HG02884 (cell line): Measurements from ENCODE around the gene CCDC148.

Source experiments
- ATAC-seq: cut with Tn5 transposase; IDR thresholded peaks from one replicate; pipeline ENCODE4 v1.9.1; 2021; ENCODE audit warnings: mild to moderate bottlenecking, moderate library complexity; ENCODE audit not compliant: unreplicated experiment

Gene CCDC148

GRCh38 chr2:158305501-158305900, 151.1 kb downstream of the CCDC148 start:
- ATAC-seq = no peak

DNA sequence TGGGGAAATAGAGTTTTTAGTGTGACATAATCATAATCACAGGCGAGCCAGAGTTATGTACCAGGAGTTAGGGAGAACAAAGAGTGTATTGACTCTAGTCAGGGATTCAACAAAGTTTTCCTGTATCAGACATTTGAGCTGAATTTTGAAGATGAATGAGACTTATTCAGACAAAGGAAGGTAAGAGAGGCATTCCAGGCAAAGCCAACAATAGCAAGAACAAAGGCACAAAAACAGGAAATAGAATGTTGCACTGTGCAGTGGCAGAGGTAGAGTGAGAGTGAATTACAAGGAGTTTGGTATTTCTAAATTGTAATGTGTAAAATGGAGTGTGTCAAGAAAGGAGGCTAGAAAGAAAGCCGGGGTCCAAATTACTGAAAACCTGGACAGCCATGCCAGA, 156.2 kb downstream of the CCDC148 start:
- no peak for ATAC-seq

- no peak for ATAC-seq
These were observed 158.9 kb downstream of the CCDC148 start for GRCh38 chr2:158297606-158298005.

DNA sequence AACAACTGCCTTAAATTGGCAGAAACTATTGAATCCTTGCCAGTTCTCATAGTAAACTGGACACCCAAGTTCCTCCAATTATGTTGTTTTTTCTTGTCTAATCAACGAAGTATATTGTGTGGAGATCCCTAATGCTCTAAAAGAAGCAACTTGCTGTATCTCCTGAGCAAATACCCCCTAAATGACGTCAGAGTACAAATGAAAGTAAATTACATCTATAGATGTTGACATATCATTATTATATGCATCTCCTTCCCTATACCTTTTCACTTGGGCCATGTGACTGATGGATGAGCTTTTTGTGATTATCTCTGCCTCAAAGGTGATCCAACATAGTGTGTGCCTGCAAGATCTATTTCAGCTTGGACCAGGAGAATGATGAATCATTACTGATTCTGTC, 159.4 kb downstream of the CCDC148 start:
- ATAC-seq = no peak

DNA sequence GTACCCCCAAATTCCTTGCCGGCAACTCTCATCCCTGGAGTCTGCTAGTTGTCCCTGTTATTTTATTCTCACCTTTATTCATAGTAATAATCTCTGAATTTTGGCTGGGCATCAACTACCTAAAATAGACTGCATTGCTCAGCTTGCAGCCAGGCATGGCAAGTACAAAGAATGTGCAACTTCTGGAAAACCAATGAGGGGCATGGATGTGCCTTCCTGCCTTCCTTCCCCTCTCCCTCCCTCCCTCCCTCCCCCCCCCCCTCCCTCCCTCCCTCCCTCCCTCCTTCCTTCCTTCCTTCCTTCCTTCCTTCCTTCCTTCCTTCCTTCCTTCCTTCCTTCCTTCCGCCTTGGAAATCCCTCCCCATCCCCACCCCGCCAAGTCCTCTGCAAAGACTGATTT, 162.8 kb downstream of the CCDC148 start:
- no peak for ATAC-seq

- no peak for ATAC-seq
These were observed 164.9 kb downstream of the CCDC148 start for GRCh38 chr2:158291544-158292180.

DNA sequence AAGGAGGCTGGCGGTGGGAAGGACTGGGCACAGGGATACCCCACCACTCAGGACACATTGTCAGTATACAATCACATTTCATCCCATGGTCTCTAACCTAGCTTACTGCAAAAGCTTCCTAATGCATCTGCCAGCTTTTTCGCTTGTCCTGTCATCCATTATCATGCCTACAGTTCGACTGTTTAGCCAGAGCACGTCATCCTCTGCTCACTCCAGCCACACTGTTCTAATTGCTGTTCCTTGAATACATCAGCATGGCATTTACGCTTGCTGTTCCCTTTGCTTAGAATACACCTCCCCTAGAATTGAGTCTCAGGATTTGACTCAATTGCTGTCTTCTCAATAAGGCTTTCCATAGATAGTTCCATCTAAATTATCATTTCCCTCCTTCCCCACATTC, 166.3 kb downstream of the CCDC148 start:
- no peak for ATAC-seq

DNA sequence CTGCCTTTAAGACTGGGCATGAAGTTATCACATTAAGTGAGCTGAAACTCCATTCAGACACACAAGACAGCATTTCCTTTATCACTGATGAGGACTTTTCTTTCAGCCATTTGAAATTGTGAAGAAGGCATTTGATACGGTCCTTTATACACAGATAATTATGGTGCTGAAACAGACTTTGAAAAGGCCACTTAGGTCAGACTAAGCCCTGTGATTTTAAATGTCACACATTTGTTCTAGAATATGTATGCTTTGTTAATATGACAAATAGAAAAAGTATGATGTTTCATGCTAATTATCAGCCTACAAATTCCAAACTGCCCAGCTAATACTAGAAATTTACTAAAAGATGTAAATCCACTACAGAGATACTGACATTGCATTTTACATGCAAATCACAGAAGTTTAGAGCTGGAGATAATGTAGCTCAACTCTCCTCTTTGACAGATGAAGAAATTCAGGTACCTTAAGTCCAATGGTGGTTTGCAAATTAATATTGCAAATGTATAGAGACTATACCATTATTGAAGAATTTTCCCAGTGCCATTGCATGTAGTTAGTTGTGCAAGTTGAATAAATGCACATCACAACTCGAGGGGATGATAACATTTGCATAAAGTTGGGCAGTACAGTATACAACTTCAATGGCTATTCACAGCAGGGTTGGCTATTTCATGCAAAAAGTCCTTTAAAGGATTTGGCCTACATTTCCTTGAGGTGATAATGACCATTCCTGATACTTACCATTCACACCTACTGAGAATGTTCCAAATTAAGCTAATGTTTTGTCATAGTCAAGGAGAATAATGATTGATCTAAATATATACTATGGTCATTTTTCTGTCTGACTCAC, 179.7 kb downstream of the CCDC148 start:
- ATAC-seq = no peak

- ATAC-seq = no peak
These were observed 182.8 kb downstream of the CCDC148 start for GRCh38 chr2:158273791-158274190.

DNA sequence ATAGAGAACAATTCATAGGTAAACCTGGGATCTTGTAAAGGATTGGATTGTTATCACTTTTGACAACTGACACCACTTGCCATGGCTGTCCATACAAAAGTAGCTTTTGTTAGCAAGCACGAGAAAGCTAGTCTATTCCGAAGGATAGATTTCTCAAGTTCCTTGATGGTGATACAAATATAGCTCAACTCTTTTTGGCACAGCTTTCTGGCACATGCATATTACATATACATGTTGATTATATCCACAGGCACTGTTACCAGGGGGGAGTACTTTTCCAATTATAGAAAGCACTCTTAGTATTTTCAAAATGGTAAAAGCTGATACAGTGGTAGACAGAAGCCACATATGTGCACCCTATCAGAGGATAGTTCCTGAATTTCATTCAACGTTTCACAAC, 186.0 kb downstream of the CCDC148 start:
- ATAC-seq = no peak

DNA sequence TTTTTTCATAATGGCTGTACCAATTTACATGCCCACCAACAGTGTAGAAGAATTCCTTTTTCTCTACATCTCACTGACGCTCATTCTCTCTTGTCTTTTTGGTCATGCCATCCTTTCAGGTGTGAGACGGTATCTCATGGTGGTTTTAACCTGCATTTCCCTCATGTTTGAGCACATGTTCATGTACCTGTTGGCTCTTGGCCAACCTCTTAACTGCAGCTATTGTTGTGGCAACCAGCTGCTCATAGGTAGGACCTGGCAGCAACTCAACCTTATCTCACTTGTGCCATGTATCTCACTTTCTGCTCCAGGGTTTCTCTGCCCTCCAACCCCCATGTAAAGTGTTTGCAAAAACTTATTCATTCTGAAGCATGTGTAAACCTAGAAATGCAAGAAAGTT, 187.4 kb downstream of the CCDC148 start:
- no peak for ATAC-seq

DNA sequence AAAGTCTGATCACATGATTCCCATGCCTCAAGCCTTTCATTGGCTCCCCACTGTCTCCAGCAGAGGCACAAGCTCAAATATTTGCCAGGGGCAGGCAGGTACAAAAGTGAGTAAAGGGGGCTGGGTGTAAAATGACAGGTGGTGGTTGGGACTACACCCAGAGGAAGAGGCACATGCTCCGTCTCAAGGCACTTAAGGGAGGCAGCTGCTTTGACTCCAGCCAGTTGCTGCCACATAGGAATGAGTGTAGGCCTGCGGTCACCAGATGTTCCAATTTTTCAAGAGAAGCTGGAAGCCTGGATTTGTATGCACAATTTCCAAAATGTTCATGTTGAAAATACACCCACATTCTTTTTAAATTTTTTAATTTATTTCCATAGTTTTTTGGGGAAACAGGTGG, 190.4 kb downstream of the CCDC148 start:
- ATAC-seq = no peak

- no peak for ATAC-seq
These were observed 201.3 kb downstream of the CCDC148 start for GRCh38 chr2:158255257-158255656.

GRCh38 chr2:158253170-158253569, 203.4 kb downstream of the CCDC148 start:
- no peak for ATAC-seq

DNA sequence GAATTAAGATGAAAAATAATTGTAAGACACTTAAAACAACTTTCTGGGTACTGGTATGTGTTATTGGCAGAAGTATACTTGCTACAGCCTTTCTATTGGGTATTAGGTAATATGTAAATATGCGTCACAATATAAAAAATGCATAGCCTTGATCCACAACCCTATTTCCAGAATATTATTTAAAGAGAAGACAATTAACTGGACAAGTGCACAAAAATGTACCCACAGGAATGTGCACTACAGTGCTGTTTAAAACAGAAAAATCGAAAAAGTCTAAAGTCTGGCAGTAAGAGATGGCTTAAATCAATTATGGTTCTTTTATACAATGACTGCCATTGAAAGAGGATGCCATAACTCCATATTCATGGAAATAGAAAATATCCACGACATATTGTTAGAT, 205.2 kb downstream of the CCDC148 start:
- ATAC-seq = no peak

DNA sequence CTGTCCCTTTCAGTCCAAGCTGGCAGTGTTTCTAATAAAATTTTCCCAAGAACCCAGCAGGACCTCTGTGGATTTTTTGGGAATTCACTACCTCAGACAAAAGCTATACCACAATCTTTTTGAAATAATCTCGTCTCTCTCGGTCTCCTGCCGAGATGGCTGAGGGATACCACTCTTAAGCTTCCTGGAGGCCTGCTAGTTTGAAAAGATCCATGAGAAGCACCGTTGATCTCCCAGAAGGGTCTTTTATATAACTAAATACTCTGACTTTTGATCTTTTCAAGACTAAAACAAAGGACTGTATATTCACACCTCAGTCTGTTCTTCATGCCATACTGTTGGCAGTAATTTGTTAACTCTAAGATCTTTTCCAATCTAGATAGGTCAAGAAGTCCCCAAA, 213.2 kb downstream of the CCDC148 start:
- no peak for ATAC-seq

GRCh38 chr2:158242280-158242679, 214.3 kb downstream of the CCDC148 start:
- ATAC-seq = no peak

- ATAC-seq = no peak
These were observed 215.6 kb downstream of the CCDC148 start for GRCh38 chr2:158240975-158241374.

DNA sequence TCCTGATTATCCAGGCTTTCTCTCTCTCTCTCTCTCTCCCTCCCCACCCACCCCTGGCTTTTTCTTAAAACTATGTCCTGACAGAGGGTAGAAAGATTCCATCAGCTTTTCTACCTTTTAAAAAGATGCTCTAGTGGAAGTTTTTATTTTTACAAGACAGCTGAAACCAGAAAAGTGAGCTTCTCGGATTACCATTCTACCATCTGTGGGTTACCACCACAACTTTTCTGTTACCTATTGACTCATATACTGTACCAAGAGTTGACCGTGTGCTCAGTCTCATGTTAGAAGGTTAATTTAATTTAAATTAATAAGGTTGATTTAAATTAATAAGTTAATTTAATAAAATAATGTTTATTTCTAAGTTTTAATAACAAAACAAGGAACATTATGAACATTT, 217.3 kb downstream of the CCDC148 start:
- ATAC-seq = no peak

- no peak for ATAC-seq
These were observed 222.1 kb downstream of the CCDC148 start for GRCh38 chr2:158234497-158234896.

DNA sequence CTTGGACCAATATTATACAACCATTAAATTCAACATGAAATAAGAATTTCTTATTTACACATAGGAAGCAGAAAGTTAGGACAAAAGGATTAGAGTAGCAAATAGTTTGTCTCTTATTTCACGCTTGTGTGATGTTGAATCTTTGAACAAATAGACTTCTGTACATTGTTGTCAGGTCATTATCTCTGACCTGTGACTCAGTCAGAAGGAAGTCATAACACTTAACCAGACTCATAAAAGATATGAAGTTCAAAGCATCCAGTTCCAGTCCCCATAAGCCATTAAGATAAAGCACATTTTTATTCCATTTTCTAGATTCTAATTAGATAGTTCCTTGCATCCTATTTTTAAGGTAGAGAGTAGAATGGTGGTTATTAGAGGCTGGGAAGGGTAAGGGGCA, 224.1 kb downstream of the CCDC148 start:
- ATAC-seq = no peak

DNA sequence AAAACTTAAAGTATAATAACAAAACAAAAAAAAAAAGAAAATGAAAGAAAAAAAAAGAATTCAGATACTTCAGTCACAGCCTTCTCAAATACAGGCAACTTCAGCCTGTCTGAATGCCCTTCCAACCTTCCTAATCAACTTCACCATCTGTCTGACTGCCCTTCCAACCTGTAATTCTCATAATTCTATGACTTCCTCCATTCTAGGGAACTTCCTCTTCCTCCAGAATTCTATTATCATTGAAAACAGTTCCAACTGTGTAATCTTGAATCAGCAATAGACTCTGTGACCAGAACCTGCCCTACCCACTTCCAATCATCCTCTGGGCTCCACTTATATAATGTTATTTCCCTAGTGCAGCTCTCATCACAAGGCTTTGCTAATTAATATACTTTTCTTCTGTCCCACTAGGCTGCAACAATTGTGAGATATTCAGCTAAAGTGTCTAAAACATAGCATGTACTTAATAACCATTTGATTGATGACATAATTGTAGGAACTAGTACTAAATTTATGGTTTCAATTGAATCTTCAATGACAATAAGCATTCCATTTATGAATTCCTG, 227.5 kb downstream of the CCDC148 start:
- no peak for ATAC-seq
